Measurements from ENCODE around the gene PHGDH.
"Not testable (repeated sequence)": the region's sequence is repeated elsewhere in the genome, so short reads cannot be mapped to it uniquely, and the experiment has no call there.

Gene PHGDH

GRCh38 chr1:119711804-119712341 lies at the start of gene PHGDH:
TSS of gene PHGDH (plus strand) at chr1:119711934. CDS start at chr1:119712023, 89 bp downstream.
- DNase-seq (ENCODE audit: low read depth in 1 of 2, low spot score in 1 of 2): peak in 1 of 2 donors; percentile 12

DNA sequence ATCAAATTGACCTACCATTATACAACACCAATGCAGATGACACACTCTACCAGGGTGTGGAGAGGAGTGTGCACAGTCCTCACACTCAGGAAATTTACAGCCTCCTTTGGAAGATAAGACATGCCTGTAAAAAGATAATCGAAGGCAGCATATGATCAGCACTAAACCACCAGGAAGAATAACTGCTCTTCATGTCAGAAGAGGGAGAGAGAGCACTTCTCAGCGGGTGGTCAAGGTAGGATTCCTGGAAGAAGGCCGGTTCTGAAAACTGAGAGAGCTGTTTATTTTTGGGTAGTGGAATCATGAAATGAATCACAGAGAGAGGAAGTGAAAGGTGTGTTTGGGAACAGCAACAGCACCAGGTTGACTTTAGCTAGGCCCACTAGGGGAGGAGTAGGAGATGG lies 49.7 kb upstream of the PHGDH start:
- no peak for DNase-seq (ENCODE audit: low read depth in 1 of 2, low spot score in 1 of 2)

DNA sequence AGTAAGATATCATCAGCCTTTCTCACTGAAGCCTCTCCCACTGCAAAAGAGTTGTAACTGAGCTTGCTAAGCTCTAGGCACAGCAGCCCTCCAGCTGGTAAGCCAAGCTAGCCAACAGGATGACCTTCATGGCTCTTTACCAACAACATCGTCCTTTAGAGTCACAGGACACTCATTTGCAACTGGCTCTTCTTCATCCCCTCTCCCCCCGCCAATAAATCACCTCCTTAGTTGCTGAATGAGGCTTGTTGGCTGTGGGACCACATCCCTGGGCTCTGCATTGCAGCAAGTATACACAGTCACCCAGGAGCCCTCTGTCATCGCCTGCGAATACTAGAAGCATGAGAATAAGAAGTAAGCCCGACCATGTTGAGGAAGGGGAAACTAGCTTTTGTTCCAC lies 47.7 kb upstream of the PHGDH start:
- DNase-seq (ENCODE audit: low read depth in 1 of 2, low spot score in 1 of 2): no peak

GRCh38 chr1:119667173-119667572 lies 44.6 kb upstream of the PHGDH start:
- DNase-seq (ENCODE audit: low read depth in 1 of 2, low spot score in 1 of 2): no peak

GRCh38 chr1:119670898-119671297 lies 40.8 kb upstream of the PHGDH start:
- DNase-seq (ENCODE audit: low read depth in 1 of 2, low spot score in 1 of 2): no peak

DNA sequence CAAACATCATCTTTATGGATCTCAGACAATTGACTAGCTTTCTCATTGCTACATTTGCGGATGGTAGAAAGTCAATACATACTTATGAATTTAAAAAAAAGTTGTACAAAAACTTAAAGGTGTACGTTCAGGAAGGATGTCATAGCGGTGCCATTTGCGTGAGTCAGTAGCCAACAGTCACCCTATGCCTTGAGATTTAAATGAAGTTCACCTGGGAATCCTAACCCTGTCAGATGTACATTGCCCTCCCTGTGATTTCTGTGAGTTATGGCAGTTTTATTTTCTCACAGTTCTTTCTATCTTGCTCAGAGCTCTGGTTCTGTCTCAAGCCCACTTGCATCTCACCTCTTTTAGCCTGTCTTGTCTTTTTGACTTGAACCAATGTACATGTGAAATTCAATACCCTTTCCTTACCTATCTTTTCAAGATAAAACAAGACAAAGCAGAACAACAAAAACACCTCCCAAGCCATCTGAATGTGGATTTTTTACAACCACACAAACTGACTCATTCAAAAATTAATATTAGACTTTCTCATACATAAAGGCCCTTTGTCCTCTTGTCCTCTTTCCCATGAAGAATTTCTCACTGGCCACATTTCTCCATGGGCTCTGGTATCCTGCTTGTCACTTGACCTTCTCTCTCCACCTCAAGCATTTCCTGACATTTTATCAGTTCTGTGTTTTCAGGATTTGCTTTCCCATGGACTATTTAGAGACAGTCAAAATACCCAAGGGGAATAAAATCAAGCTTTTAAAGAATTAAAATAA lies 38.4 kb upstream of the PHGDH start:
- DNase-seq (ENCODE audit: low read depth in 1 of 2, low spot score in 1 of 2): no peak

- no peak for DNase-seq (ENCODE audit: low read depth in 1 of 2, low spot score in 1 of 2)
Measured at GRCh38 chr1:119674111-119674526, 37.6 kb upstream of the PHGDH start.

DNA sequence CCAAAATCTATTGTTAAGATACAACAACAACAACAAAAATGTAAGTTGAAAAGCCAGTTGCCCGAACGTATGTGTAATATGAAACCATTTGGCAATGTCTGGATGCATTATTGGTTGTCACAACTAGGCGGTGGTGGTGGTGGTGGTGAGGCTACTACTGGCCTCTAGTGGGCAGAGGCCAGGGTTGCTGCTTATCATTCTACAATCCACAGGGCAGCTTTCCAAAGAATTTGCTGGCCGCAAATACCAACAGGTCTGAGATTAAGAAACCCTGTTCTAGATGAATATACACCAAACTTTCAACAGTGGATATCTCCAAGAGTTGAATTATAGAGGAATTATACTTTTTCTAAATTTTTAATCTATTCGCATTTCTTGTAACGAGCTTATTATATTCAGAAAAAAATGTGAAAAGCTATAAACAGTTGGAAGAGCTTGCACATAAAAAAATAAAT lies 36.9 kb upstream of the PHGDH start:
- DNase-seq (ENCODE audit: low read depth in 1 of 2, low spot score in 1 of 2): no peak

DNA sequence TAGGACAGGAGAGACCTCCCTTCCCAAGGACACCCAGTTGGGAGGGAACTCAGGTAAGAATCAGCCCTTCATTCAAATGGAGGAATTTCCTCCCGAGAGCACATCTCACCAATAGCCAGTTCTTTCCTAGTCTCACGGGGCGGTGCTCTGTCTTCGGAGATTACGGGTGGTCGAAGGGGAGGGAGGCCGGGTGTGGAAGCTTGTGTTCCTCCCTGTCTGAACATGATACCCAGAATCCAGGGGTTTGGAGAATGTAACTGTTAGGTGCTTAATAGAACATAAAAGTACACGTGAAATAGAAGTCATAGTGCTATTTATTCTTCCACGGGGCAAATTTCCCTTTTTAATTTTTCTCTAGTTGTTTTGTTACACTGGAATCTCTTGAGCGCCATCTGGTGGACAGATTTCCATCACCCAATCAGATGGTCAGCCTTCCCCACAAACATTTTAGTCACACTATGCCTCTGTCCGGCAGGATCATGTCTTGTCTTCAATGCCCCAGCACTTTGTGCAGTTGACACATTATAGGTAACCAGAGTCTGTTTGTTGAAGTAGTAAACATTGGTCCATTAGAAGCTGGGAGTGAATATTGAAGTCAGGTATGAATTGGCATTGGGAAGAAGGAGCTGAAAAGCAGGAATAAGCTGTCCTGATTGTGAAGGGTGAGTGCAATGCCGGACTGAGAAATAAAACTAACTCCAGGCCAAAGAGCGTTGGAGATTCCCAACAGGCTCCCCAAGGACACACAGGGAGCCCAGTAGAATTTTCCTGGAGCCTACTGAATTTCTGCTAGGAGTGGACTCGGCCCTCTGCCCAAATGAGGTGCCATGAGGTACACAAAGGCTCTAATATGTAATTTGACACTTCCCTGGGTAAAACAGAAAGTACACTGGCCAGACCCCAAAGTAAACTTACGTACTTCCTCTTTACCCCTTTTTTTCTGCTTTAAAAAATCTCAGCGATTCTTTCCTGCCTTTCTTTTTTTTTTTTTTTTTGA lies 36.1 kb upstream of the PHGDH start:
- peak in 1 of 2 donors; percentile 6 for DNase-seq (ENCODE audit: low read depth in 1 of 2, low spot score in 1 of 2)

DNA sequence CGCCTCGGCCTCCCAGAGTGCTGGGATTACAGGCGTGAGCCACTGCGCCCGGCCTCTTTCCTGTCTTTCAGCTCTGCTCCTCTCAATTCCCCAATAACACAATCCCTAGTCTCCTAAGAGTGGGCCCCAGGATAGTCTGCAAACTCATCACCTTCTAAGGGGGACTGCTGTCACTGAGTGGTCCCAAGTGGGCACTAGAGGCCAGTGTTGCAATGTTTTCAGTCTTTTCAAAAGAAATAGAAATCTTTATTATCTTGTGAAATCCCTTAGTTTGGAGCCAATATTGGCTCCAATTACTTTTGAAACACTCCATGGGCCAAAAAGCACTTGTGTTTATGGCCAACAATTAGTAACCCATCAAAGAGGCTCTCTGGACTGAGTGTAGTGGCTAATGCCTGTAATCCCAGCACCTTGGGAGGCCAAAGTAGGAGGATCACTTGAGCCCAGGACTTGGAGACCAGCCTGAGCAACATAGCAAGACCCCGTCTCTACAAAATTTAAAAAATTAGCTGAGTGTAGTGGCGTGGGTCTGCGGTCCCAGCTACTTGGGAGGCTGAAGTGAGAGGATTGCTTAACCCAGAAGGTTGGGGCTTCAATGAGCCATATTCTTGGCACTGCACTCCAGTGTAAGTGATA lies 35.0 kb upstream of the PHGDH start:
- no peak for DNase-seq (ENCODE audit: low read depth in 1 of 2, low spot score in 1 of 2)

DNA sequence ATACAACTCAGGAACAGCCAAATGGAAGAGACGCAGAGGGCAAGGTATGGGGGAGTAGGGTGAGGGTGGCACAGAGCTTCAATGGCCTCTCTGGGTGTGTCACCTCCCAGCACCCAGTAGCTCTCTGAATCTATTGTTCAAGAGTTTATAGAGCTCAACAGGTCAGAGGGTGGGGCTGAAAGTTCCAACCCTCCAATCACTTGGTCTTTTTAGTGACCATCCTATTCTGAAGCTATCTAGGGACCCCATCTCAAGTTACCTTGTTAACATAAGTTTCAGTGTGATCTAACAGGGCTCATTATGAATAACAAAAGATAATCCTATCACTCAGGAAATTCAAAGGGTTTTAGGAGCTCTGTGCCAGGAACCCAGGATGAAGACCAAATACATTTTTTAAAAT lies 32.5 kb upstream of the PHGDH start:
- no peak for DNase-seq (ENCODE audit: low read depth in 1 of 2, low spot score in 1 of 2)

DNA sequence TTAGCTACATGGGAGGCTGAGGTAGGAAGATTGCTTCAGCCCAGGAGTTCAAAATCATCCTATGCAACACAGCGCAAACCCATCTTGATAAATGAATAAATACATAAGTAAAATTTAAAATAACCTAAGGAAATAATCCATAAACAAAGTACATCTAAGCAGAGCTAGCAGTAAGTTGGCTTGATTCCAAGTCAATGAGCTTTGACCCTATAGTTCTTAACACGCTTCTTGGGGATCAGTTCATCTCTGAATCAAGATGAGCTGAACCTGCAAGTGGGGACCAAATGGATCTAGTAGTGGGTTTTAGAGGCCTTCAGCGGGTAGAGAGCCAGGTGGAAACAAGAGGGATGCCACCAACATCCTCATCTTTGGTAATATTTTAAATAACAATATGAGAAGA lies 31.5 kb upstream of the PHGDH start:
- DNase-seq (ENCODE audit: low read depth in 1 of 2, low spot score in 1 of 2): no peak

DNA sequence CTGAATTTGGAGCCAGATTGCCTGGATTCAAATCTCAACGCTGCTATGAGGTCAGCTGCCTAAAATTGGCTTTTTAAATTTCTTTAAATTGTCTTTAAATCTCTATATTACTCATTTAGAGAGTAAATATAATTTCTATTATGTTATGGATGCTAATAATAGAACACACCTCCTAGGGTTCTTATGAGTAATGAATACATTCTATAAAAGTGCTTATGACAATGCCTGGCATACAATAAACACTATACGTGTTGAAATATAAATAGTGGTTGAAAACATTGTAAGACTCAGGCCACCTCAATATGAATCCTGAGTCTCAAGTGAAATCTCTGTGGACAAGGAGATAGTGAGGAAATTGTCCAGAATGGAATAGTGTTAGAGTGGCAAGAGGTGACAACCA lies 31.0 kb upstream of the PHGDH start:
- DNase-seq (ENCODE audit: low read depth in 1 of 2, low spot score in 1 of 2): no peak

DNA sequence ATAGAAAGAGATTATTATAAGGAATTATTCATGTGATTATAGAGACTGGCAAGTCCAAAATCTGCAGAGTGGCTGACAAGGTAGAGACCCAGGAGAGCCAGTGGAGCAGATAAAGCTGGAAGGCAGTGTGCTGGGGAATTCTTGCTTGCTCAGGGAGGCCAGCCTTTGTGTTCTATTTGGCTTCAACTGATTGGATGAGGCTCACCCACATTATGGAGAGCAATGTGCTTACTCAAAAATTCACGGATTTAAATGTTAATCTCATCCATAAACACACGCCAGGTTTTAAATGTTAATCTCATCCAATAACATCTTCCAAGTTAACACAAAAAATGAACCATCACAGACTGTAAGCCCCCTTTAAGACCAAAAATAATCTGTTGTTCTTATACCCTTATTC lies 30.2 kb upstream of the PHGDH start:
- DNase-seq (ENCODE audit: low read depth in 1 of 2, low spot score in 1 of 2): no peak

GRCh38 chr1:119682141-119682540 lies 29.6 kb upstream of the PHGDH start:
- no peak for DNase-seq (ENCODE audit: low read depth in 1 of 2, low spot score in 1 of 2)

GRCh38 chr1:119683893-119684292 lies 27.8 kb upstream of the PHGDH start:
- no peak for DNase-seq (ENCODE audit: low read depth in 1 of 2, low spot score in 1 of 2)

DNA sequence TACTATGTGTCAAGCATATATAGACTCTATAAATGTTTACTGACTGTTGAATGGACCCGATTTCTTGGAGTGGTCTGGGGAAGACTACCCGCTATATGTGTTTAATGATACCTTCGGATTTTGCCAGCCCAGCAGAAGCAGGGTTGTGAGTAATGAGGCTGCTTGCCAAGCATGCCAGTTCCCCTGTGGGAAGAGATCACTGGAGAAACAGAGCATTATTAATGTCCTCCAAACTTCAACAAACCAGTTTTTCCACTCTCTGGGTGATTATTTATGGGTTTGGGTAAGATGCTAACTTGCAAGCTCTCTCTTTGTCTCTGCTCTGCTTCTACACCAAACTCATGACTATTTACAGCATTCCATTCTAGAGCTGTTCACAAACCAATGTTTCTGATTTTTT lies 25.1 kb upstream of the PHGDH start:
- no peak for DNase-seq (ENCODE audit: low read depth in 1 of 2, low spot score in 1 of 2)

DNA sequence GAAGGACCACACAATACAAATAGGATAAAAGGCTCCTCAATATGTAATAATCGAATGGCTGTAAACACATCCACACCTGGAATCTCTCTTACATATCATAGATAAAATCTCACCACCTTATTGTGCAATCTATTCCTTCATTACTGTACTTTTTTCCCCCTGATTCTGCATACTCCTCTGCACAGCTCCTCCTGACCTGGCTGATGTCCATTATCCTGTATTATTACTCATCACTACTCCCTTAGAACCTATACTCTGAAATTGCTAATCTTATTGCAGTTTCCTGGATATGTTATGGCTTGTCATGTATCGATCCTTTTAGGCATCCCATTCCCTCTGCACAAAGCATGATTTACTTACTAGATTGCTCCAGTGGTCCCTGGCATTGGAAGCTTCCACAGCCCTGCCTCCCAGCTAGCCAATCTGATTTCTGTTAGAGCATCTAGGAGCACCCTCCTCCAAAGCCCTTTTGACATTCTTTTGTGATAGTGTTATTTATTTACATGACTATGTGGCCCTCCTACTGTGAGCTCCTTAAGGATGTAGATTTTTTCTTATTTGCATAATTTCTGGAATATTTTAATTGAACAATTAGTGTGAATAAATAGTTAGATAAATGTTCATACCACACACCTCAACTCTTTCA lies 24.2 kb upstream of the PHGDH start:
- no peak for DNase-seq (ENCODE audit: low read depth in 1 of 2, low spot score in 1 of 2)

DNA sequence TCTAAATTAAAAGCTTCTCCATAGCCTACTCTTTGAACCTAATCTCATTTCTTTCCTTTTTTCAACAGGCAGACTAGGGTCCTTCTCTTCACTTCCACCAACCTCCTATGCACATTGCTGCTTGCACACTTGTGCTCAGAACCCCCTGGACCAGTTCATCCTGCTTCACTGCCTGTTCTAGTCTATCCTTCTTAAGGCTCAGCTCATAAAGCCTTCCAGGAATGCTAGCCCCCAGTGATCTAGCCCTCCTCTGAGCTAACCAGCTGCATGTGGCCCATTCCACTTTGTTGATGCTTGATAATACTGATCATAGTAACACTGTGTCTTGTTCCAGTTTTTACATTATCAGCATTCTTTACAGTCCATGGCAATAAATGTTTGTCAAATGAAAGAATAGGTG lies 22.9 kb upstream of the PHGDH start:
- no peak for DNase-seq (ENCODE audit: low read depth in 1 of 2, low spot score in 1 of 2)

GRCh38 chr1:119689511-119689910 lies 22.2 kb upstream of the PHGDH start:
- no peak for DNase-seq (ENCODE audit: low read depth in 1 of 2, low spot score in 1 of 2)

- not testable (repeated sequence) for DNase-seq (ENCODE audit: low read depth in 1 of 2, low spot score in 1 of 2)
Measured at GRCh38 chr1:119696863-119697262, 14.9 kb upstream of the PHGDH start.

Data from stimulated activated CD4-positive, alpha-beta T cell treated with anti-CD3 and anti-CD28 coated beads, Interleukin-15, amount 100 ng/mL, for 1 hour (primary cell).